ENCODE results near the gene MRPS30. TPM values are rescaled to one million over a fixed set of nuclear protein-coding genes. Genes with fewer than 3 reads are reported as not detected.

The MRPS30 gene
- total RNA-seq, 4 donors from 2014 or later = 38.0 to 60.3 (median 49.5) TPM

- Histone ChIP-seq H3K9me3 (peaks cover 0 to 8% (median 0%) of the 10 kb centered on the region in 3 donors), H3K4me3 (no peak overlapping the region), H3K36me3 (no peaks in the 10 kb centered on the region), H3K27me3 (no peaks in the 10 kb centered on the region), H3K4me1 (no peaks in the 10 kb centered on the region), H3K27ac (no peak overlapping the region)
- no peak for TF ChIP-seq POLR2A (IDR thresholded peaks at IDR 0.05)
- TF ChIP-seq CTCF (IDR thresholded peaks at IDR 0.05) = no peak
- 63 to 91% methylated on average over 1 of the region's 1 CpG for WGBS, 2 donors
- no peak for DNase-seq
- intact Hi-C loops (cut with DNase I) = no loop called here
Observed at GRCh38 chr5:44839018-44839681, 30.4 kb downstream of the MRPS30 start.

- 89 to 91% methylated on average over 2 of the region's 2 CpGs for WGBS, 2 donors
- H3K4me1 ChIP-seq = no peaks in the 10 kb centered on the region
- H3K9me3 ChIP-seq = peaks cover 0 to 8% (median 0%) of the 10 kb centered on the region in 3 donors
- intact Hi-C loops (cut with DNase I) = no loop called here
- DNase-seq = no peak
- H3K36me3 ChIP-seq = no peaks in the 10 kb centered on the region
- TF ChIP-seq CTCF (IDR thresholded peaks at IDR 0.05) (no peak), POLR2A (IDR thresholded peaks at IDR 0.05) (no peak)
- no peak overlapping the region for H3K27ac ChIP-seq
- H3K27me3 ChIP-seq = no peaks in the 10 kb centered on the region
- H3K4me3 ChIP-seq = no peak overlapping the region
Observed at GRCh38 chr5:44842496-44843282, 33.9 kb downstream of the MRPS30 start.

GRCh38 chr5:44844744-44845143 is 36.0 kb downstream of the MRPS30 start:
- H3K36me3 ChIP-seq = no peaks in the 10 kb centered on the region
- H3K4me3 ChIP-seq = no peak overlapping the region
- DNase-seq = no peak
- intact Hi-C loops (cut with DNase I) = no loop called here
- H3K27ac ChIP-seq = no peak overlapping the region
- H3K4me1 ChIP-seq = no peaks in the 10 kb centered on the region
- H3K9me3 ChIP-seq = no peaks in the 10 kb centered on the region
- TF ChIP-seq CTCF (IDR thresholded peaks at IDR 0.05) (no peak), POLR2A (IDR thresholded peaks at IDR 0.05) (no peak)
- no peaks in the 10 kb centered on the region for H3K27me3 ChIP-seq
- WGBS, 2 donors = 77 to 81% methylated on average over 1 of the region's 1 CpG

- intact Hi-C loops (cut with DNase I) = no loop called here
- WGBS, 2 donors = 62 to 73% methylated on average over 4 of the region's 4 CpGs
- no peaks in the 10 kb centered on the region for H3K27me3 ChIP-seq
- no peak overlapping the region for H3K4me3 ChIP-seq
- DNase-seq = no peak
- no peaks in the 10 kb centered on the region for H3K4me1 ChIP-seq
- TF ChIP-seq CTCF (IDR thresholded peaks at IDR 0.05) = no peak
- no peak for TF ChIP-seq POLR2A (IDR thresholded peaks at IDR 0.05)
- no peaks in the 10 kb centered on the region for H3K9me3 ChIP-seq
- H3K36me3 ChIP-seq = no peaks in the 10 kb centered on the region
- H3K27ac ChIP-seq = no peak overlapping the region
Observed at GRCh38 chr5:44845777-44846176, 37.0 kb downstream of the MRPS30 start.

GRCh38 chr5:44847206-44847852 is 38.6 kb downstream of the MRPS30 start:
- TF ChIP-seq POLR2A (IDR thresholded peaks at IDR 0.05) = no peak
- TF ChIP-seq CTCF (IDR thresholded peaks at IDR 0.05) = no peak
- intact Hi-C loops (cut with DNase I) = no loop called here
- Histone ChIP-seq H3K27me3 (no peaks in the 10 kb centered on the region), H3K9me3 (no peaks in the 10 kb centered on the region), H3K27ac (no peak overlapping the region), H3K4me3 (no peak overlapping the region), H3K4me1 (no peaks in the 10 kb centered on the region), H3K36me3 (no peaks in the 10 kb centered on the region)
- no peak for DNase-seq
- WGBS, 2 donors = 87 to 88% methylated on average over 5 of the region's 5 CpGs
